RWPE1 (cell line): ENCODE results near the gene NAPB.

Source experiments
- CTCF ChIA-PET: fragments of 350-600 bp; sonication (Branson Sonifier 250); formaldehyde crosslinking; extraction: SDS; loops from one replicate; lab custom pipeline; 2021; lab: Yijun Ruan, JAX
- POLR2A ChIA-PET: fragments of 400-600 bp; formaldehyde crosslinking; extraction: SDS; loops from one replicate; lab custom pipeline; 2020; ENCODE audit warnings: antibody characterized with exemption; ENCODE audit not compliant: low non-redundant PET; lab: Yijun Ruan, JAX
- DNase-seq: peaks from one replicate; pipeline ENCODE4 v3.0.0; 2012; ENCODE audit warnings: low spot score
- H3K27ac ChIP-seq: fragments of 450-650 bp; 2 replicates; pipeline ENCODE4 v1.5.1; 2017
- CTCF ChIP-seq: fragments of 450-650 bp; conservative IDR thresholded peaks from 2 replicates; pipeline ENCODE4 v1.5.1; 2017; ENCODE audit warnings: low read depth, mild to moderate bottlenecking

Gene NAPB

GRCh38 chr20:23331450-23332350, 89.6 kb downstream of the NAPB start:
- H3K27ac ChIP-seq: no peak overlapping the region
- no peak for DNase-seq
- ChIA-PET CTCF (interaction anchor here (0.8 kb wide), 2 partner anchors 9 kb away, joined by 3 read pairs; no protein-coding TSS in a partner anchor), POLR2A (no interaction called here)
- TF ChIP-seq CTCF: no peak

- no peak overlapping the region for H3K27ac ChIP-seq
- DNase-seq: no peak
- ChIA-PET POLR2A (no interaction called here), CTCF (no interaction called here)
- TF ChIP-seq CTCF: no peak
Observed at GRCh38 chr20:23327617-23328333, 93.5 kb downstream of the NAPB start.

GRCh38 chr20:23326774-23327173, 94.5 kb downstream of the NAPB start:
- CTCF ChIA-PET: no interaction called here
- no peak overlapping the region for H3K27ac ChIP-seq
- POLR2A ChIA-PET: no interaction called here
- no peak for DNase-seq
- TF ChIP-seq CTCF: no peak

GRCh38 chr20:23325107-23325506, 96.2 kb downstream of the NAPB start:
- no peak overlapping the region for H3K27ac ChIP-seq
- TF ChIP-seq CTCF: no peak
- ChIA-PET POLR2A (no interaction called here), CTCF (interaction anchor here (0.6 kb wide), 2 partner anchors 13 to 357 kb away, joined by 3 read pairs; no protein-coding TSS in a partner anchor)
- DNase-seq: no peak
